Spleen (tissue), 7 donors: ENCODE data around the gene MACROD2.

Source experiments
- POLR2A ChIP-seq, 3 donors: fragments of 450-650 bp; IDR thresholded peaks; one replicate each; pipeline ENCODE4 v1.5.1; 2017; ENCODE audit warnings: antibody characterized with exemption in 3 of 3, mild to moderate bottlenecking in 1 of 3
- POLR2AphosphoS5 ChIP-seq, 3 donors: sonication (generic); formaldehyde crosslinking; IDR thresholded peaks; one replicate each; pipeline ENCODE4 v1.5.1; 2017; ENCODE audit warnings: antibody characterized with exemption in 3 of 3
- TF ChIP-seq, protein P1 (sequence below), 11 experiments: fragments of 200-600 bp in 7 of 11; fragments of 450-650 bp in 4 of 11; sonication (generic) in 4 of 11; IDR thresholded peaks in 8 of 11; conservative IDR thresholded peaks in 3 of 11; 1 replicate in 7 of 11; 2 replicates in 4 of 11; pipeline versions ENCODE4 v1.4.0 to v1.8.0; 2016 to 2021; ENCODE audit warnings: antibody characterized with exemption in 11 of 11, inconsistent platforms in 4 of 11, mild to moderate bottlenecking in 1 of 11
- donor health status: DM: no; HTN: no; CAD: no; lungs with moderate emphysema.
- donor health status: DM: no; HTN: no; CAD: no.
- donor health status: DM: no; HTN: no; CAD: no.

DNA sequence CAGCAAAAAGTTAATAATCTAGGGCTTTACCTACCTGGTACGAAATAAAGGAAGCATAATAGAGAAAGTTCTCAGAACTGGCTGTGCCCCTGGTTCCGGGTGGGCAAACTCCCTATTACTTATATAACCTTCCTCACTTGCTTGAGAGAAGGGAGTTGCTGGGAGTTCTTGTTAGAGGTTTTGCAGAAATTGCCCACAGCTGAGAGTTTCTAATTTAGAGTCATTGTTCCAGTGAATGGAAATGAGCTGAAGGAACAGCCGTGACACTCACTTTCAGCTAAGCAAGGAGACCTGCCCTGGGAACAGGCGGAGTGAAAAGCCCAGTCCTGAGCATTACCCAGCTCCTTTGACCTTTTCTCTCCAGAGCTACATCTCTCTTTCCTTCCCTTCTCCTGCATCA, 936.7 kb downstream of the MACROD2 start:
- TF ChIP-seq, protein P1, sequence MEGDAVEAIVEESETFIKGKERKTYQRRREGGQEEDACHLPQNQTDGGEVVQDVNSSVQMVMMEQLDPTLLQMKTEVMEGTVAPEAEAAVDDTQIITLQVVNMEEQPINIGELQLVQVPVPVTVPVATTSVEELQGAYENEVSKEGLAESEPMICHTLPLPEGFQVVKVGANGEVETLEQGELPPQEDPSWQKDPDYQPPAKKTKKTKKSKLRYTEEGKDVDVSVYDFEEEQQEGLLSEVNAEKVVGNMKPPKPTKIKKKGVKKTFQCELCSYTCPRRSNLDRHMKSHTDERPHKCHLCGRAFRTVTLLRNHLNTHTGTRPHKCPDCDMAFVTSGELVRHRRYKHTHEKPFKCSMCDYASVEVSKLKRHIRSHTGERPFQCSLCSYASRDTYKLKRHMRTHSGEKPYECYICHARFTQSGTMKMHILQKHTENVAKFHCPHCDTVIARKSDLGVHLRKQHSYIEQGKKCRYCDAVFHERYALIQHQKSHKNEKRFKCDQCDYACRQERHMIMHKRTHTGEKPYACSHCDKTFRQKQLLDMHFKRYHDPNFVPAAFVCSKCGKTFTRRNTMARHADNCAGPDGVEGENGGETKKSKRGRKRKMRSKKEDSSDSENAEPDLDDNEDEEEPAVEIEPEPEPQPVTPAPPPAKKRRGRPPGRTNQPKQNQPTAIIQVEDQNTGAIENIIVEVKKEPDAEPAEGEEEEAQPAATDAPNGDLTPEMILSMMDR (IDR thresholded peaks at IDR 0.05 in 8 of 11, conservative IDR thresholded peaks at IDR 0.05 in 3 of 11): no peak
- no peak for TF ChIP-seq POLR2A (IDR thresholded peaks at IDR 0.05)
- TF ChIP-seq POLR2AphosphoS5 (IDR thresholded peaks at IDR 0.05): no peak
